H9 (cell line): ENCODE measurements around the gene RPL15. TPM values are rescaled to one million over a fixed set of nuclear protein-coding genes. Genes with fewer than 3 reads are reported as not detected.

Experiments
- DNase-seq: peaks from one replicate; pipeline ENCODE4 v3.0.0-alpha.2; 2017
- H2AFZ ChIP-seq: one replicate; pipeline ENCODE4 v1.6.1; 2013; ENCODE audit warnings: mild to moderate bottlenecking, low read length, control low read depth, moderate library complexity
- H2AK5ac ChIP-seq: 2 replicates; pipeline ENCODE4 v1.6.1; 2013; ENCODE audit warnings: low read length, control low read depth, mixed read lengths; ENCODE audit not compliant: insufficient read length
- H2BK120ac ChIP-seq: one replicate; pipeline ENCODE4 v1.6.1; 2013; ENCODE audit warnings: low read depth, mild to moderate bottlenecking, low read length, control low read depth, inconsistent platforms; ENCODE audit not compliant: poor library complexity, severe bottlenecking
- H2BK12ac ChIP-seq: 2 replicates; pipeline ENCODE4 v1.6.1; 2013; ENCODE audit warnings: low read length, control low read depth, mixed read lengths, low read depth; ENCODE audit not compliant: insufficient read length
- H2BK15ac ChIP-seq: 2 replicates; pipeline ENCODE4 v1.6.1; 2013; ENCODE audit warnings: low read depth, low read length, control low read depth
- H2BK20ac ChIP-seq: one replicate; pipeline ENCODE4 v1.6.1; 2013; ENCODE audit warnings: low read depth, mild to moderate bottlenecking, low read length, control low read depth, inconsistent platforms; ENCODE audit not compliant: poor library complexity, severe bottlenecking
- H2BK5ac ChIP-seq: 2 replicates; pipeline ENCODE4 v1.6.1; 2013; ENCODE audit warnings: low read length, control low read depth, mixed read lengths; ENCODE audit not compliant: insufficient read length
- H3K14ac ChIP-seq: 2 replicates; pipeline ENCODE4 v1.6.1; 2013; ENCODE audit warnings: low read length, control low read depth; ENCODE audit not compliant: insufficient read depth
- H3K18ac ChIP-seq: 2 replicates; pipeline ENCODE4 v1.6.1; 2013; ENCODE audit warnings: low read depth, mild to moderate bottlenecking, mixed read lengths, low read length, control low read depth; ENCODE audit not compliant: insufficient read length
- H3K23ac ChIP-seq: 2 replicates; pipeline ENCODE4 v1.6.1; 2013; ENCODE audit warnings: low read length, control low read depth, mixed read lengths, low read depth; ENCODE audit not compliant: insufficient read length
- H3K23me2 ChIP-seq: 2 replicates; pipeline ENCODE4 v1.6.1; 2013; ENCODE audit warnings: low read depth, mild to moderate bottlenecking, mixed read lengths, low read length, control low read depth; ENCODE audit not compliant: insufficient read length, poor library complexity, severe bottlenecking
- H3K27ac ChIP-seq: 2 replicates; pipeline ENCODE4 v1.5.1; 2013; ENCODE audit warnings: low read length, control low read depth, mixed read lengths, low read depth; ENCODE audit not compliant: insufficient read length
- H3K27me3 ChIP-seq: 2 replicates; pipeline ENCODE4 v1.6.1; 2013; ENCODE audit warnings: low read length, control low read depth, inconsistent platforms; ENCODE audit not compliant: insufficient read depth
- H3K4ac ChIP-seq: 2 replicates; pipeline ENCODE4 v1.6.1; 2013; ENCODE audit warnings: low read depth, mild to moderate bottlenecking, control low read depth, inconsistent platforms, low read length, moderate library complexity
- H3K4me1 ChIP-seq: 2 replicates; pipeline ENCODE4 v1.6.1; 2013; ENCODE audit warnings: low read length, control low read depth, inconsistent platforms; ENCODE audit not compliant: insufficient read depth
- H3K4me2 ChIP-seq: 2 replicates; pipeline ENCODE4 v1.6.1; 2013; ENCODE audit warnings: low read length, control low read depth, mixed read lengths; ENCODE audit not compliant: insufficient read length, insufficient read depth
- H3K56ac ChIP-seq: 2 replicates; pipeline ENCODE4 v1.6.1; 2013; ENCODE audit warnings: low read depth, mild to moderate bottlenecking, mixed read lengths, low read length, control low read depth; ENCODE audit not compliant: insufficient read length
- H3K79me1 ChIP-seq: 2 replicates; pipeline ENCODE4 v1.6.1; 2013; ENCODE audit warnings: low read depth, mild to moderate bottlenecking, moderate library complexity, low read length, control low read depth, inconsistent platforms; ENCODE audit not compliant: insufficient read depth, poor library complexity, severe bottlenecking
- H3K79me2 ChIP-seq: 2 replicates; pipeline ENCODE4 v1.6.1; 2013; ENCODE audit warnings: low read length, control low read depth, inconsistent platforms; ENCODE audit not compliant: insufficient read depth
- H3K9ac ChIP-seq: 2 replicates; pipeline ENCODE4 v1.6.1; 2013; ENCODE audit warnings: low read length, control low read depth, mixed read lengths; ENCODE audit not compliant: insufficient read length; ENCODE audit errors: extremely low read depth
- H3K9me3 ChIP-seq: one replicate; pipeline ENCODE4 v1.6.1; 2013; ENCODE audit warnings: low read depth, low read length, inconsistent platforms; ENCODE audit not compliant: control insufficient read depth
- H3T11ph ChIP-seq: one replicate; pipeline ENCODE4 v1.6.1; 2013; ENCODE audit warnings: mild to moderate bottlenecking, low read length, control low read depth, inconsistent platforms
- H4K20me1 ChIP-seq: one replicate; pipeline ENCODE4 v1.6.1; 2013; ENCODE audit not compliant: control insufficient read depth, insufficient read length, insufficient read depth
- H4K5ac ChIP-seq: 2 replicates; pipeline ENCODE4 v1.6.1; 2013; ENCODE audit warnings: low read depth, mild to moderate bottlenecking, mixed read lengths, low read length, control low read depth; ENCODE audit not compliant: insufficient read length
- H4K8ac ChIP-seq: replicated peaks from 2 replicates; pipeline ENCODE4 v1.6.1; 2013; ENCODE audit warnings: low read length, control low read depth, mixed read lengths, low read depth; ENCODE audit not compliant: insufficient read length
- H4K91ac ChIP-seq: 2 replicates; pipeline ENCODE4 v1.6.1; 2013; ENCODE audit warnings: low read depth, mild to moderate bottlenecking, moderate library complexity, mixed read lengths, low read length, control low read depth; ENCODE audit not compliant: insufficient read length
- H3K27ac Mint-ChIP-seq, 3 experiments: 2 replicates in 2 of 3; 3 replicates in 1 of 3; pipeline ENCODE4 v1.8.0; 2020 to 2021; ENCODE audit warnings: mixed read lengths in 3 of 3, mild to moderate bottlenecking in 1 of 3, moderate library complexity in 1 of 3
- H3K27me3 Mint-ChIP-seq: 2 replicates; pipeline ENCODE4 v1.8.0; 2021; ENCODE audit warnings: low read depth, mild to moderate bottlenecking, moderate library complexity, mixed read lengths
- H3K36me3 Mint-ChIP-seq, 3 experiments: 2 replicates in 2 of 3; 3 replicates in 1 of 3; pipeline ENCODE4 v1.8.0; 2020 to 2021; ENCODE audit warnings: low read depth in 3 of 3, mixed read lengths in 3 of 3; ENCODE audit not compliant: insufficient read depth in 1 of 3
- H3K4me1 Mint-ChIP-seq, 2 experiments: 2 replicates each; pipeline ENCODE4 v1.8.0; 2020; ENCODE audit warnings: mixed read lengths in 2 of 2
- H3K4me3 Mint-ChIP-seq, 2 experiments: 2 replicates in 1 of 2; 3 replicates in 1 of 2; pipeline ENCODE4 v1.8.0; 2020 to 2021; ENCODE audit warnings: mild to moderate bottlenecking in 2 of 2, mixed read lengths in 2 of 2, moderate library complexity in 1 of 2
- H3K9me3 Mint-ChIP-seq, 2 experiments: 2 replicates in 1 of 2; 3 replicates in 1 of 2; pipeline ENCODE4 v1.8.0; 2020; ENCODE audit warnings: mild to moderate bottlenecking in 2 of 2, mixed read lengths in 2 of 2, moderate library complexity in 1 of 2
- CTCF ChIP-seq: fragments of 200-600 bp; sonication (generic); conservative IDR thresholded peaks from 3 replicates; pipeline ENCODE4 v1.8.0; 2021; ENCODE audit warnings: antibody characterized with exemption, mild to moderate bottlenecking
- WGBS: extraction: QIAGEN DNeasy Blood & Tissue Kit; methylation state at CpG from one replicate; pipeline ENCODE4 v1.1.7; 2013; ENCODE audit warnings: missing lambda C conversion rate, low lambda C conversion rate, mixed read lengths; ENCODE audit not compliant: insufficient read length; ENCODE audit errors: extremely low coverage; 5-methylcytosine and 5-hydroxymethylcytosine counted together
- total RNA-seq: library from RNA; stranded (reverse); gene quantifications from 2 replicates; pipeline ENCODE4 v1.2.1, GENCODE V29; 2021

Gene RPL15
- total RNA-seq, 1 experiment from 2014 or later: 2,794 TPM

GRCh38 chr3:23920151-23920655, 3.3 kb downstream of the RPL15 start:
- no peak for DNase-seq
- peak overlapping the region; percentile 53 to 99; a peak in 3 of 5 replicates for H3K4me3 Mint-ChIP-seq
- H2BK15ac ChIP-seq: no peak overlapping the region
- H4K8ac ChIP-seq: no peak overlapping the region
- H3K4me1 Mint-ChIP-seq: peaks cover 32 to 34% of the 10 kb centered on the region in 2 experiments
- H2BK20ac ChIP-seq: no peak overlapping the region
- no CpG with 5 or more reads among the region's 5 CpGs for WGBS
- H3K23me2 ChIP-seq: peaks cover 10% of the 10 kb centered on the region
- no peak overlapping the region for H2BK12ac ChIP-seq
- no peak overlapping the region for H2AK5ac ChIP-seq
- H2BK120ac ChIP-seq: no peak overlapping the region
- H3K4ac ChIP-seq: no peak overlapping the region
- no peak overlapping the region for H2BK5ac ChIP-seq
- H3K36me3 Mint-ChIP-seq: peaks cover 31 to 48% (median 39%) of the 10 kb centered on the region in 3 experiments
- H3K56ac ChIP-seq: no peak overlapping the region
- no peak overlapping the region for H3K4me2 ChIP-seq
- no peak overlapping the region for H2AFZ ChIP-seq
- no peak overlapping the region for H3T11ph ChIP-seq
- no peak for TF ChIP-seq CTCF
- H3K27ac Mint-ChIP-seq: peak overlapping the region in 1 of 3 experiments; percentile 94; a peak in 2 of 7 replicates
- H4K20me1 ChIP-seq: no peaks in the 10 kb centered on the region
- no peak overlapping the region for H3K23ac ChIP-seq
- H4K5ac ChIP-seq: no peak overlapping the region
- no peaks in the 10 kb centered on the region; the same call in 1 of the 2 replicates for H3K4me1 ChIP-seq
- H4K91ac ChIP-seq: no peak overlapping the region
- H3K27me3 Mint-ChIP-seq: no peaks in the 10 kb centered on the region; the same call in 1 of the 2 replicates
- H3K14ac ChIP-seq: no peak overlapping the region
- H3K9me3 Mint-ChIP-seq: no peaks in the 10 kb centered on the region
- peaks cover 7% of the 10 kb centered on the region; the same call in 1 of the 2 replicates for H3K79me2 ChIP-seq
- peak overlapping the region; percentile 2 for H3K27ac ChIP-seq
- H3K79me1 ChIP-seq: peaks cover 3% of the 10 kb centered on the region
- H3K9me3 ChIP-seq: no peaks in the 10 kb centered on the region
- H3K27me3 ChIP-seq: no peaks in the 10 kb centered on the region
- no peak overlapping the region for H3K9ac ChIP-seq
- H3K18ac ChIP-seq: no peak overlapping the region
